HG03457 (cell line): ENCODE results near the gene TYK2.
A peak's percentile ranks its signal among the peaks of the same experiment; 100 is the strongest.
"Not testable (repeated sequence)": the region's sequence is repeated elsewhere in the genome, so short reads cannot be mapped to it uniquely, and the experiment has no call there.

Experiments used
- ATAC-seq: cut with Tn5 transposase; IDR thresholded peaks from one replicate; pipeline ENCODE4 v1.9.1; 2021; ENCODE audit warnings: moderate number of reproducible peaks; ENCODE audit not compliant: unreplicated experiment

Gene TYK2

DNA sequence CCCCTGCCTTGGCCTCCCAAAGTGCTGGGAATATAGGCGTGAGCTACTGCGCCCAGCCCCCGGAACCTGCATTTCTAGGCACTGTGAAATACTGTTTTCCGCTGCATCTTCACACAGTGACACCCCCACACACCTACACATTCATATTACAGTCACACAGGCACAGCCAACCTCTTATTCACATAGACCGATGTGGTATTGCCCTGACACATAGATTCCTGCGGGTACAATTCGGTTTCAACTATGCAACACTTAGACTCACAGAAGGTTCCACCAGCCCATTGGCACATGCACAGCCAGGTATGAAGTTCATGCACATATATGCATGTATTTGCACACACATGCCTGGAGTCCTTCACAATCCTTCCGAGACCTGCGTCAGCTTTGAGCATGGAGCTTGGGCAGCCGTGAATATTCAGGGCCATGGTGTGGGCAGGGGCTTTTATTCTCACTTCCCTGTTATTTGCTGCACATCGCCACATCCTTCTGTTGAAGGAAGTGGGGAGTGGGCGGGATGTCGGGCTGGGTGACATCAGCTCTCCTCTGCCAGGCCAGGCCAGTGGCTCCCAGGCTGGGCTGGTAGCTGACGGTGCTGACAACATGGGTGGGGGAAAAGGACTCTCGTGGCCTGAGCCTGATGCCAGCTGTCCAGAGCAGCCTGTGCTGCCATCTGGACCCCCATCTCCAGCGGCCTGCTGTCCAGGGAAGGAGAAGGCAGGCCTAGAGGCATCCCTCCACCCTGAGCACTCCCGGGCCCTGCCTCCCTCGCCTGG, 28.3 kb upstream of the TYK2 start:
- ATAC-seq, result no peak

DNA sequence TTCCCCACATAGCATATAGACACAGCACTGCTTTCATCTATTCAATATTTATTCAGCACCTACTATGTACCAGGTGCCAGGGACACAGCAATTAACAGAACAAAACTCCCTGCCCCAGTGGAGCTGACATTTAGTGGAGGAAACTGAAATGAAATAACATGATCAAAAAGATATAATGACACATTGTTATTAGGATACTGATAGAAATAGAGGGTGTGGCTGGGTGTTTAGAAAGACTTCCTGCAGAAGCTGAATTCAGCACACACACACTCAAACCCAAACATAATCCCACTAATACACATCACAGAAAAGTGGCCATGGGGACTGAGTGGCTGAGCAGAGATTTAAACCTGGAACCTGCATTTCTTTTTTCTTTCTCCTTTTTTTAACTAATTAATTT, 26.7 kb upstream of the TYK2 start:
- no peak for ATAC-seq

DNA sequence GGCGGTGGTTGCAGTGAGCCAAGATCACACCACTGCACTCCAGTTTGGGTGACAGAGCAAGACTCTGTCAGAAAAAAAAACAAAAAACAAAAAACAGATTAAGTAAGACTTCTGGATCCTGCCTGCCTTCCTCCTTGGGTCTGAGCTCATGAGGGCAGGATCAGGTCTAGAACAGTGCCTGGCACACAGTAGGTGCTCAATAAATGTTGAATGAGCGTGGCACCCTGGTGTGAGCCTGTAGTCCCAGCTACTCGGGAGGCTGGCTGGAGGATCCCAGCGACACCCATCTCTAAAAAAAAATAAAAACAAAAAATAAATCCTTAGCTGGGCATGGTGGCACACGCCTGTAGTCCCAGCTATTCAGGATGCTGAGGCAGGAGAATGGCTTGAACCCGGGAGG, 25.8 kb upstream of the TYK2 start:
- ATAC-seq, result no peak

DNA sequence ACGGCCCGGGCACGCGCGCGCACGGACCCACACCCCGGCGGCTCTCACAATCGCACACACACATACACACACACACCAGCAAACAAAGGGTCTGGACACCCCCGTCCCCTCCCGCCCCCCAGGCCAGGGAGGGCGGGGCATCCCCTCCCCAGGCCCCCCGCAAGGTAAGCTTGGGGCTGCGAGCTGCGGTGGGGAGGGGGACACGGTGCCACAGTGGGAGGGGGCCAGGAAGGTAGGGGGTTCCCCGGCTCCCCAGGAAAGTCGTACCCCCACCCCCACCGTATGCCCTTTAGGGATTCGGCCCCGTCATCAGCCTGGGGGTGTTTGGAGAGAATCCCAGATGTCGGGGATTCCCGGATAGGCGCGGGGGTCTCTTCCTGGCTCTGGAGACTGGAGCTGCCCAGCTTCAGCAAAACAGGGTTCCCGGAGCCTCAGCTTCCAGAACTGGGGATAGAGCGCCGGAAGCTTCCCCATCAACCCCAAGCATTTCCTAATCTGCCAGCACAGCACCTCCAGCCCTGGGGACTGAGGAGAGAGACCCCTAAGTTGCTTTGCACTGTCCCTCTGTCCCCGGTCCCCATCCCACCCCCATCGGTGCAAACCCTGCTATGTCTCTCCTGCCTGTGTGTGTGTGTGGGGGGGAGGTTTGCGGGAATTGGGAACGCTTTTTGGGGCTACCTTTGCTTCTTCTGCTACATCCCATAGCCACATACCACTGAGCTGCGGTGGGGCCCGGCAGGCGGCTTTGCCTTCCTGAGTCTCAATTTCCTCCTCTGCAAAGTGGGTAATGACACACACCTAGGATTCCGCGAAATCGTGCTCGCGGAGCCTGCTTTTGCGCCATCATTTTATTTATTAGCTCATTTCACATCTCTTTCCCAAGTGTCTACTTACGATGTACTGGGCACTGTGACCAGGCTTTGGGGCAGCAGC, 24.8 kb upstream of the TYK2 start:
- ATAC-seq, result no peak

DNA sequence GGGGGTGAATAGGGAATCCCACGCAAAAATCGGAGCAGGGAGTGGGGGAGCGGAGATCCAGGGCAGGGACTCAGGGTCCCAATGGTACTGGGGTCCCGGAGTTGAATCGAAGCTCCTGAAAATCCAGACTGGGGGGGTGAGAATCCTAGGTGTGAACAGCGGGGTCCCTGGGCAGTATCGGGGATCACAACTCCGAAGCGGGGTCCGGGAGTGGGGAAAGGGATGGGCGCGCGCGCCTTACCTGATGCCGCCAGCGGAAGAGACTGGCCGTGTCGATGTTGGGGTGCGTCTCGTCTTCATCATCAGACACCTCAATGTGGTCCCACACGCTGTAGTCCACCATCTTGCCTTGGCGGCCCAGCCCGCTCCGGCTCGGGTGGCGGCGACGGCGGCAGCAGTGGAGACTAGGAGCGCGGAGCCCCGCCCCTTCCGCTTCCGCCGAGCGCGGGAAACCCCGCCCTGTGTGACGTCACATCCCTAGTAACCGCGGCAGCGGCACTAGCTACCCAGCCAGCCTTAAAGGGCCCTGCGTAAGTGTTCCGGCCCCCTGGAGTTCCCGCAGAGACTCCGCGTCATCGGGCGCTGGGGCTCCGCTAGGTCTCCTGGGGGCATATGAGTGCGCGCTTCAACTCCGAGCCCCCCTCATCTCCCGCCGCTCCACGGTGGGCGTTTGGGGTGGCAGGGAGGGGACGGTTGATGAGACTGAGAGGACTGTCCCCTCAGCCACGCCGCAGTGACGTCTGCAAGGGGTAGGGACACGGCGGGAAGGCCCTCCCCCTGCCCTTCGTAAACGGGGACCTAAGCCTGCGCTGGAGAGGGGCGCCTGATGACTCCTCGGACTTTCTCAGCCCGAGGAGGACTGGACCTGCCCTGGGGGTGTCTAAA, 23.0 kb upstream of the TYK2 start, which contains the start of gene CDC37:
Gene CDC37 (minus strand): TSS at position 406 of the 885 bp plus-strand sequence. CDS start 63 bp downstream, at position 343.
- ATAC-seq, result peak; percentile 66

DNA sequence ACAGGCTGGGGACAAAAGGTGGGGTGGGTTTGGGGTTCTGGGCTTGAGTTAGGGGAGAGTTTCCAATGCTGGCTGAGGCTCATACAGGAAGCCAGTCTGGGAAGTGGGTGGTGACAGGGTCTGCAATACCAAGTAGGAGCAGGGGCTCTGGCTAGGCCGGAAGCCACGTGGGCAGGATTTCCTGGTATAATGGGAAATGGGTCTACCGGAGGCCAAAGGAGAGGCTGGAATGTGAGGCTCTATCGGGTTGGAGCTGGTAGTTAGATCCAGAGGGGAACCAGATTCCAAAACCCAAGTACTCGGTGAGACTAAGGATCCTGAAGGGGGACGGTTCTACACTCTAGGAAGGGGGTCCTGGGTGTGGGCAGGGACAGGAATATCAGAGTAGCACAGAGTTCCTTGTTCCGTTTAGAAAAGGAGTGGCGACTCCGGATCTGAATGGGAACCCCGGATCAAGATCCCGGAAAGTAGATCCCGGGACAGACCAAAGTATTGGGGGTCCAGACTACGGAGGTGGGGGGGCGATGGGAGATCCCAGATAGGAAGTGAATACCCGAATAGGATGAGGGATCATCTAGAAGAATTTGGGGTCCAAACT, 22.2 kb upstream of the TYK2 start:
- no peak for ATAC-seq

DNA sequence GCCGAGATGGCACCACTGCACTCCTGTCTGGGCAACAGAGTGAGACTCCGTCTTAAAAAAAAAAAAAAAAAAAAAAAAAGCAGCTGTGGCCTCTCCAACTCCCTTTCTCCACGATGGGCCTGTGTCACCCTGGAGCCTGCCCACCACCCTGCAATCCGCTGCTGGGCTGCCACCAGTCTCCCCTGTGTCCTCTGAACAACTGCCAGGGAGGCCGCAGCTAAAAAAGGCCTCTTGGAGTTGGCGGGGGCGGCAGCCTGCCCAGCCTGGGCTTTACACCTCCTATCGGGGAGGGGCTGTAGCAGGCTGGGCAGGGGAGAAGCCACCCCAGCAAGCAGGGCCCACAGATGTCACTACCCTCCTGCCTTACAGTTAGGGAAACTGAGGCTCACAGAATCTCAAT, 19.5 kb upstream of the TYK2 start:
- no peak for ATAC-seq

DNA sequence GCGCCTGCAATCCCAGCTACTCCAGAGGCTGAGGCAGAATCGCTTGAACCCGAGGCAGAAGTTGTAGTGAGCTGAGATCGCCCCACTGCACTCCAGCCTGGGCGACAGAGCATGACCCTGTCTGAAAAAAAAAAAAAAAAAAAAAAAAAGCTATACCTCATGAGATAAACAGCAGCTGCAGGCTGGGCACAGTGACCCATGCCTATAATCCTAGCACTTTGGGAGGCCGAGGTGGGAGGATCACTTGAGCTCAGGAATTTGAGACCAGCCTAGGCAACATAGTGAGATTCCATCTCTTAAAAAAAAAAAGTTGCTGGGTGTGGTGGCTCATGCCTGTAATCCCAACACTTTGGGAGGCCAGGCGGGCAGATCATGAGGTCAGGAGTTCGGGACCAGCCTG, 19.0 kb upstream of the TYK2 start:
- not testable (repeated sequence) for ATAC-seq

DNA sequence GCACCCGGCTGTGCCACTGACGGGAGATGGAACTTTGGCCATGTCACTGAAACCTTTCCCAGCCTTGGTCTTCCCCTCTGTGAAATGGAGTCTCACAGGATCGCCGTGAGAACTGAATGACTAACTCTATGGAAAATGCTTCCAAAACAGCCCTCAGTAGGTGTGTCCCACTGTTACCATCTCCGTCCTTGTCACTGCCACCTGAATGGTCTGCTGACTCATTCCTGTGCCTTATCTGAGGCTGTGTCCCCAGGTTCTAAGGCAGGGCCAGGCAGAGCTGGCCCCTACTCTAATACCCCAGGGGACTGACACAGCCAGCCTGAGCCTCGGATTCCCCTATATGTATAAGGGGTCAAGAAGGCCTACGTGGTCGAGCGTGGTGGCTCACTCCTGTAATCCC, 18.4 kb upstream of the TYK2 start:
- ATAC-seq, result no peak

DNA sequence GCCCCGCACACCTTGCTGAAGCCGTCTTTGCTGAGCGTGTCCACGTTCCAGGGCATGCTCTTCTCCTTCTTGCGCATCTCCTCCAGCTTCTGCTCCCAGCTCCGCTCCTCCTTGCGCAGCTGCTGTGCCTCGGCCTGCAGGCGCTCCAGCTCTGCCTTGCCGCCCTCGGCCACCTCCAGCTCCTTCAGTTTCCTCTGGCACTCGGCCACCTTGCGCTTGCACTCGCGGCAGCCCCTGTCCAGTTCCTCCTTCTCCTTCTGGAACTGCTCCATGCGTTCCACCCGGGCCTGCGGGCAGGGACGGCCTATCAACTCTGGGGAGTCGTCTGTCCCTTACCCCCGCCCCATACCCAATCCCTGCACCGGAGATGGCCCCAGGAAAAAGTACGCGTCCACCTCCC, 15.5 kb upstream of the TYK2 start:
- ATAC-seq, result no peak

DNA sequence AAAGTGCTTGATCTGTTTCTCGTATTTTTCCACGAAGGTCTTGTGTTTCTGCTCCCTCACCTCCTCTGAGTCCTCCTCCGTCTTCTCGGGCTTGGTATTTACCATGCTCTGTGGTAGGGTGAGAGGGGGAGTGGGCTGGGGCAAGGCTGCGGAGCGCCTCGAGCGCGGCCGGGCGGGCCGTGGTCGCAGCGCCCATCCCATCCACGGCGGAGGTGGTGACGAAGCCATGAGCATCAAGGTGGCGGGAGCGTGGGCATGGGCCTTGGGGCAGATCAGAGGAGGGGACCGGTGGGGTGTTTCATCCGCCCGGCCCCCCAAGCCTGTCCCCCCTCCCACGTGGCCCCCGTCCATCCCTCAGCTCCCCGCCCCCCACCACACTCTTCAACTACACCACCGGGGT, 15.1 kb upstream of the TYK2 start:
- no peak for ATAC-seq

DNA sequence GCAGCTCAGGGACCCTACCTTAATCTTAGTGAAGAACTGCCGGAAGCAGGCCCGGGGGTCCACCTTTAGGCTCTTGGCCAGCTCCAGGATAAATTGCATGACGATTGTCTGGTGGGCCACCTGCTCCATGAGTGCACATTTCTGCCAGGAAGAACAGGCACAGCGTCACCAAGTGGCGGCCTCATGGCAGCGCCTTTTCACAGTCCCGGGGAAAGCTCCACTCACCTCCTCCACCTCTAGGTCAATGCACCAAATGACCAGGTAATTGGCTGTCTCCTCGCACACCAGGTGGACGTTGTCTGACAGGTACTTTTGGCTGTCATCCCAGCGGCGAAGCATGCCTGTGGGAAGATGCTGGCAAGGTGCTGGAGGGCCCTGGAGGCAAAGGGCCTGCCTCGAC, 14.6 kb upstream of the TYK2 start:
- no peak for ATAC-seq

DNA sequence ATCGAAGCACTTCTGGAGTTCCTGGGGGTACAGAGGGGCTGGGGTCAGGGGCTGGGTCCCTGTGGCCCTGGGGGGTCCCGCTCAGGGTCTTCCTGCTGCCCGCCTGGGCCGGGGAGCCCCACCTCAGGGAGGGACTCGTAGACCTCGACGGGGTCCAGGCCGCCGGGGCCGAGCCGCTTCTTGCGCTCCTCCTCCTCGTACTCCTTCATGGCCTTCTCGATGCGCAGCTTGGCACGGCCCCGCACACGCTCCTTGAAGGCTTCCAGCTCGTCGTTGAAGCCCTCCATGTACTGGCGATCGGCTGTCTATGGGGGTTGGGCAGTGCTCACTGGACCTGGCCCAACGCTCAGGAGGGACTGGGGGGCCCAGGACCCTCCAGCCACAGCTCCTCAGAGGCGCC, 12.8 kb upstream of the TYK2 start:
- no peak for ATAC-seq

DNA sequence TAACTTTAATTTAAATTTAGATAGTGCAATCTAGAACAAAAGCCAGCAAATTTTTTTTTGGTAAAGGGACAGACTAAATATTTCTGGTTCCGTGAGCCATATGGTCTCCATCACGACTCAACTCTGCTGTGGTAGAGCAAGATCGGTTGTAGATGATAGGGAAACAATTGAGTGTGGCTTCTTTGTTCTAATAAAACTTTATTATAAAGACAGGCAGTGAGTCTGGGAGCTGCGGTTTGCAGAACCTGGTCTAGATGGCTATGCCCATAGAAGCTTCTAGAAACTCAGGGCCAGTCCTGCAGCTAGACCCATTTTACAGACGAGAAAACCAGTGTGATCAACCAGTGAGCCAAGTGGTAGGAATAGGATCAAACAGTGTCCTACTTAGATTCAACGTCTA, 11.7 kb upstream of the TYK2 start:
- ATAC-seq, result no peak

DNA sequence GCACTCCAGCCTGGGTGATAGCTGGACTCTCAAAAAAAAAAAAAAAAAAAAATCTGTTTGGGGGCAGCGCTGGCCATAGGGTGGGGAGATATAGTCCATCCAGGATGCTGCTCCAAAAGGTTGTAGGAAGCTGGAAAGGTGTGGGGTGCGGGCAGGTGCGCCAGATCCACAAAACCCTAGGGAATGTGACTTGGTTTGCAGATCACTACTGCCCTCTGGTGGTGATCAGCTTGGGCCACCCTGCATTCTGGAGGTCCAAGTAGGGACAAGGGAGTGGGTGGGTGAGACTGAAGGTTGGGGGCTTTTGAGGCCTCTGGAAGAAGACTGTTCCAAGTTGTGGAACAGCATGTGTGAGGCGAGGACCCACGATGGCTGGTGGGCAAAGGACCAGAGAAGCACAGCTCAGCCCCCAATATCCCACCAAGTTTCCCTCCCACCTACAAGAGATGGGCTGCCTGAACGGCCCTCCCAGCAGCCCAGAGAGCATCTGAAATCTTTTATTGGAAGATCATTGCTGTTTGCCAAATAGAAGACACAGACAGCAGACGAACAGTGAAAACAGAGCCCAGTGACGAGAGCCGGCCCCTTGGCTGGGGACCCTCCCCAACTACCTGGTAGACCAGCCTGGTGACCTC, 10.4 kb upstream of the TYK2 start:
- ATAC-seq, result no peak

DNA sequence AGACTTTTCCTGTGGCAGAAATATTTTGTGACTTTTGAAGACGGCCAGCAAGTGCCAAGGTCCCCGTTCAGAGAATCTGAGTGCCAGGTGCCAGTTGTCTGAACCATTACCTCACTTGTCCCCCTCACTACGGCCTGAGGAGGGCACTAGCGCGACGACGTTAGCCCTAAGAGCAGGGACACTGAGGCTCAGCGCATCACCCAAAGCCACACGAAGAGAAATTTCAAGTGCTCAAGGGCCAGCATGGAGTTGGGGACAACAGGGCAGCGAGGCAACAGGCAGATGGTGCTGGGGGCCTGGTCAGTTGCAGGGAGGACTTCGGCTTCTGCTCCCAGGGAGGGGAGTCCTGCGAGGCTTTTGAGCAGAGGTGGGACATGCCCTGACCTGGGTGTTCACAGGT, 9.5 kb upstream of the TYK2 start:
- ATAC-seq, result no peak

DNA sequence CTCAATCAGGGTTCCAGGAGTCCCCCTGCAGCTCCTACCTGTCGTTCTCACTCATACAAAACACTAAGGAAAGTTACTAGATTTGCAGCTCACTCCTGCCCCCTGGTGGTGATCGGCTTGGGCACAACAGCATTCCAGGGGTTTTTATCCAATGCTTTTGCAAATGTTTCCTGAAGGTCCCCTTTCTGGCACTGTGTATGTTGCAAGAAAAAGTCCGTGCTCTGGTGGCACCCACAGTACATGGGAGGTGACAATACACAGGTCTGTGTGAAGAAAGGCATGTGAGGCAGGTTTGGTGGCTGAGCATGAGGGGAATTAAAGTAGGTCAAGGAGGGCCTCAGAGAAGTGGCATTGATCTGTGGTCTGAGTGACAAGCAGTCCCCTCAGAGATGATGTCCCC, 8.6 kb upstream of the TYK2 start:
- no peak for ATAC-seq

DNA sequence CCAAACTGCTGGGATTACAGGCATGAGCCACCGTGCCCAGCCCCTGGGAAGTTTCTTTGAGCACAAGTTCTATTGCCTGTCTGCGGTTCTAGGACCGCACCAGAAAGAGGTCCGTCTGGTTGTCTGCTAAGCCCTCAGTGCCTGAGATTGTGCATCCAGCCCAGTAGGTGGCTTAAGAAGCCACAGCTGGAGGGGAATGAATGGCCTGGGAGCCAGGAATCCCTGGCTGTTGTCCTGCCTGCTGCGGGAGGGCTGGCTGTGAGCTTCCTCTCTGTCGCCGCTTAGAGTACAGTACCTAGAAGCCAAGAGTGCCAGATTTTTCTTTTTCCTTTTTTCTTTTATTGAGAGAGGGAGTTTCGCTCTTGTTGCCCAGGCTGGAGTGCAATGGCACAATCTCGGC, 4.2 kb upstream of the TYK2 start:
- no peak for ATAC-seq

DNA sequence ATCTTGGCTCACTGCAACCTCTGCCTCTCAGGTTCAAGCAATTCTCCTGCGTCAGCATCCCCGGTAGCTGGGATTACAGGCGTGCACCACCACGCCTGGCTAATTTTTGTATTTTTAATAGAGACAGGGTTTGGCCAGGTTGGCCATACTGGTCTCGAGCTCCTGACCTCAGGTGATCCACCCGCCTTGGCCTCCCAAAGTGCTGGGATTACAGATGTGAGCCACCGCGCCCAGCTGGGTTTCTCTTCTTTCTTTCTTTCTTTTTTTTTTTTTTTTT, 2.8 kb upstream of the TYK2 start:
- ATAC-seq, result not testable (repeated sequence)

DNA sequence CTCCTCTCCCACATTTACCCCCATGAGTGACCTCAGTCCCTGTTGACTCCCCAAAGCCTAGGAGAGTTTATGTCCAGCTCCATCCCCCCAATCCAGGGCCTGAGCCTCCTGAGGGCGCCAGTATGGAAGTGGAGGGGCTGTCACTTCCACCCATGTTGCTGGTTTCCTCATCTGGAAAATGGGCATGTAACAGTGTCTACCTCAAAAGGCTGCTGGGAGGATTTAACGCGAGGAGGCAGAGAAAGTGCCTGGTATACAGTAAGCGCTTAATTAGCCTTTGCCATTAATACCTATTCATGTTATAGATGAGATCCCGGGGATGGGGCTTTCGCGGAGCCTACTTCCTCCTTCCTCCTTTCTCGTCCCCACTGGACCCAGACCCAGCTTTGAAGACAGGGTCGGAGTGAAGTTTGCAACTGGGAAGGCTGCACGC, 476 bp downstream of the TYK2 start:
- ATAC-seq, result no peak
